ENCODE measurements around the gene EN2. TPM values are rescaled to one million over a fixed set of nuclear protein-coding genes. Genes with fewer than 3 reads are reported as not detected.

EN2 gene
- not detected for total RNA-seq

GRCh38 chr7:155458111-155458877, at the start of gene EN2:
EN2 (plus strand) TSS chr7:155458129; CDS start chr7:155458378, 249 bp downstream.
- DNase-seq (no peak), ATAC-seq (no peak)
- Mint-ChIP-seq H3K27ac (peak within 1 kb of the TSS; percentile 63), H3K4me3 (peak within 1 kb of the TSS; percentile 62), H3K27me3 (ENCODE audit: low read depth) (peaks cover 72% of the 10 kb centered on the region), H3K9me3 (ENCODE audit: insufficient read depth) (no peaks in the 10 kb centered on the region), H3K36me3 (ENCODE audit: low read depth) (no peaks in the 10 kb centered on the region), H3K4me1 (ENCODE audit: low read depth) (peaks cover 8% of the 10 kb centered on the region)
- ChIA-PET CTCF (no interaction called here), POLR2A (no interaction called here)

- ATAC-seq (no peak), DNase-seq (no peak)
- peaks cover 5% of the 10 kb centered on the region for H3K27me3 Mint-ChIP-seq (ENCODE audit: low read depth)
- POLR2A ChIA-PET = interaction anchor here (0.7 kb wide), 1 partner anchor 19 kb away, joined by 4 read pairs; no protein-coding TSS in a partner anchor
- no peak overlapping the region for H3K4me3 Mint-ChIP-seq
- H3K27ac Mint-ChIP-seq = no peak overlapping the region
- no peaks in the 10 kb centered on the region for H3K36me3 Mint-ChIP-seq (ENCODE audit: low read depth)
- CTCF ChIA-PET = no interaction called here
- no peaks in the 10 kb centered on the region for H3K9me3 Mint-ChIP-seq (ENCODE audit: insufficient read depth)
- H3K4me1 Mint-ChIP-seq (ENCODE audit: low read depth) = peaks cover 10% of the 10 kb centered on the region
Measured at GRCh38 chr7:155408651-155409586, 49.0 kb upstream of the EN2 start.

- ATAC-seq = no peak
- no peak for DNase-seq
- H3K4me1 Mint-ChIP-seq (ENCODE audit: low read depth) = peaks cover 10% of the 10 kb centered on the region
- no peaks in the 10 kb centered on the region for H3K36me3 Mint-ChIP-seq (ENCODE audit: low read depth)
- ChIA-PET POLR2A (no interaction called here), CTCF (no interaction called here)
- no peak overlapping the region for H3K4me3 Mint-ChIP-seq
- no peaks in the 10 kb centered on the region for H3K9me3 Mint-ChIP-seq (ENCODE audit: insufficient read depth)
- peaks cover 5% of the 10 kb centered on the region for H3K27me3 Mint-ChIP-seq (ENCODE audit: low read depth)
- H3K27ac Mint-ChIP-seq = no peak overlapping the region
Measured at GRCh38 chr7:155409980-155410379, 47.9 kb upstream of the EN2 start.

- ATAC-seq (no peak), DNase-seq (no peak)
- H3K36me3 Mint-ChIP-seq (ENCODE audit: low read depth) = no peaks in the 10 kb centered on the region
- no peak overlapping the region for H3K27ac Mint-ChIP-seq
- H3K4me1 Mint-ChIP-seq (ENCODE audit: low read depth) = peaks cover 10% of the 10 kb centered on the region
- H3K27me3 Mint-ChIP-seq (ENCODE audit: low read depth) = peaks cover 5% of the 10 kb centered on the region
- no peak overlapping the region for H3K4me3 Mint-ChIP-seq
- POLR2A ChIA-PET = no interaction called here
- CTCF ChIA-PET = no interaction called here
- H3K9me3 Mint-ChIP-seq (ENCODE audit: insufficient read depth) = no peaks in the 10 kb centered on the region
Measured at GRCh38 chr7:155410431-155410830, 47.5 kb upstream of the EN2 start.

- no peak overlapping the region for H3K27ac Mint-ChIP-seq
- H3K4me3 Mint-ChIP-seq = no peak overlapping the region
- H3K4me1 Mint-ChIP-seq (ENCODE audit: low read depth) = no peaks in the 10 kb centered on the region
- DNase-seq (no peak), ATAC-seq (no peak)
- ChIA-PET POLR2A (no interaction called here), CTCF (no interaction called here)
- H3K36me3 Mint-ChIP-seq (ENCODE audit: low read depth) = no peaks in the 10 kb centered on the region
- H3K27me3 Mint-ChIP-seq (ENCODE audit: low read depth) = peaks cover 2% of the 10 kb centered on the region
- H3K9me3 Mint-ChIP-seq (ENCODE audit: insufficient read depth) = no peaks in the 10 kb centered on the region
Measured at GRCh38 chr7:155411718-155412415, 46.1 kb upstream of the EN2 start.

- Mint-ChIP-seq H3K4me3 (no peak overlapping the region), H3K9me3 (ENCODE audit: insufficient read depth) (no peaks in the 10 kb centered on the region), H3K27ac (no peak overlapping the region), H3K36me3 (ENCODE audit: low read depth) (no peaks in the 10 kb centered on the region), H3K4me1 (ENCODE audit: low read depth) (no peaks in the 10 kb centered on the region), H3K27me3 (ENCODE audit: low read depth) (peaks cover 2% of the 10 kb centered on the region)
- ChIA-PET POLR2A (no interaction called here), CTCF (interaction anchor here (1.2 kb wide), 1 partner anchor 32 kb away, joined by 3 read pairs; no protein-coding TSS in a partner anchor)
- ATAC-seq = peak; percentile 82
- peak; percentile 60 for DNase-seq
Measured at GRCh38 chr7:155412416-155413253, 45.3 kb upstream of the EN2 start.

- H3K27ac Mint-ChIP-seq = no peak overlapping the region
- H3K4me1 Mint-ChIP-seq (ENCODE audit: low read depth) = no peaks in the 10 kb centered on the region
- ChIA-PET POLR2A (no interaction called here), CTCF (interaction anchor here (0.7 to 1.3 kb wide), 2 partner anchors 397 to 453 kb away, joined by 3 to 4 read pairs; partner anchors contain the start of gene SHH)
- DNase-seq = no peak
- peaks cover 3% of the 10 kb centered on the region for H3K27me3 Mint-ChIP-seq (ENCODE audit: low read depth)
- no peak overlapping the region for H3K4me3 Mint-ChIP-seq
- no peak for ATAC-seq
- no peaks in the 10 kb centered on the region for H3K36me3 Mint-ChIP-seq (ENCODE audit: low read depth)
- H3K9me3 Mint-ChIP-seq (ENCODE audit: insufficient read depth) = no peaks in the 10 kb centered on the region
Measured at GRCh38 chr7:155414547-155415492, 43.1 kb upstream of the EN2 start.

- Mint-ChIP-seq H3K4me1 (ENCODE audit: low read depth) (no peaks in the 10 kb centered on the region), H3K4me3 (no peak overlapping the region), H3K36me3 (ENCODE audit: low read depth) (no peaks in the 10 kb centered on the region), H3K27me3 (ENCODE audit: low read depth) (peaks cover 6% of the 10 kb centered on the region), H3K9me3 (ENCODE audit: insufficient read depth) (no peaks in the 10 kb centered on the region), H3K27ac (no peak overlapping the region)
- ATAC-seq = no peak
- no peak for DNase-seq
- ChIA-PET CTCF (no interaction called here), POLR2A (interaction anchor here (0.7 kb wide), 1 partner anchor 169 kb away, joined by 4 read pairs; no protein-coding TSS in a partner anchor)
Measured at GRCh38 chr7:155416646-155417380, 41.1 kb upstream of the EN2 start.

- ChIA-PET CTCF (no interaction called here), POLR2A (no interaction called here)
- no peaks in the 10 kb centered on the region for H3K9me3 Mint-ChIP-seq (ENCODE audit: insufficient read depth)
- H3K27me3 Mint-ChIP-seq (ENCODE audit: low read depth) = peaks cover 6% of the 10 kb centered on the region
- no peaks in the 10 kb centered on the region for H3K4me1 Mint-ChIP-seq (ENCODE audit: low read depth)
- H3K36me3 Mint-ChIP-seq (ENCODE audit: low read depth) = no peaks in the 10 kb centered on the region
- H3K4me3 Mint-ChIP-seq = no peak overlapping the region
- DNase-seq (no peak), ATAC-seq (no peak)
- no peak overlapping the region for H3K27ac Mint-ChIP-seq
Measured at GRCh38 chr7:155418304-155418703, 39.6 kb upstream of the EN2 start.
